HCT116 (cell line): ENCODE measurements around the gene PRDX1. TPM values are rescaled to one million over a fixed set of nuclear protein-coding genes. Genes with fewer than 3 reads are reported as not detected.
"Not testable (repeated sequence)": the region's sequence is repeated elsewhere in the genome, so short reads cannot be mapped to it uniquely, and the experiment has no call there.

Experiments used
- ATAC-seq: fragments of 200-7000 bp; cut with Tn5 transposase; 2 replicates; pipeline ENCODE4 v1.9.1; 2020; ENCODE audit warnings: mild to moderate bottlenecking, moderate library complexity
- BruUV-seq: library from RNA; stranded (reverse); fragments of 400-500 nt; replicated peaks from 2 replicates; lab custom pipeline; 2021; lab: Mats Ljungman, UMichigan
- CTCF ChIA-PET: fragments of 300-600 bp; sonication (Branson Sonifier 250); formaldehyde crosslinking; loops from one replicate; lab custom pipeline; 2021; ENCODE audit warnings: antibody characterized with exemption; lab: Charles Lee
- POLR2A ChIA-PET: fragments of 300-600, 350-600 bp; sonication (Branson Sonifier 250); formaldehyde crosslinking; loops from one replicate; lab custom pipeline; 2021; ENCODE audit warnings: antibody characterized with exemption; lab: Charles Lee
- RAD21 ChIA-PET, 2 experiments: fragments of 300-600 bp; sonication (Branson Sonifier 250); formaldehyde crosslinking; loops; one replicate each; lab custom pipeline; 2023; ENCODE audit warnings: low total read pairs in 2 of 2; ENCODE audit not compliant: uncharacterized antibody in 2 of 2, unreplicated experiment in 2 of 2, low non-redundant PET in 1 of 2; lab: Charles Lee
- DNase-seq: peaks from one replicate; pipeline ENCODE4 v3.0.0-alpha.2; 2010; ENCODE audit warnings: low read depth, low spot score
- H2AFZ ChIP-seq: fragments of 200-600 bp; shearing (Covaris generic), sonication (generic); 2 replicates; pipeline ENCODE4 v1.6.1; 2017; ENCODE audit warnings: low read depth, mixed run types, mixed read lengths, antibody characterized with exemption, low read length; ENCODE audit not compliant: poor library complexity, severe bottlenecking
- H3K27ac ChIP-seq: 2 replicates; pipeline ENCODE4 v1.5.1; 2012; ENCODE audit warnings: low read depth, low read length
- H3K27me3 ChIP-seq: fragments of 200-600 bp; sonication (generic); 2 replicates; pipeline ENCODE4 v1.6.1; 2016; ENCODE audit warnings: mixed run types, low read length, mixed read lengths; ENCODE audit not compliant: insufficient read depth
- H3K36me3 ChIP-seq, 2 experiments: fragments of 200-500 bp in 1 of 2; fragments of 200-600 bp in 1 of 2; sonication (Bioruptor generic) in 1 of 2; sonication (generic) in 1 of 2; 2 replicates each; pipeline versions ENCODE4 v1.5.1 to v1.6.1; 2014 to 2016; ENCODE audit warnings: low read length in 2 of 2, inconsistent platforms in 1 of 2, mixed read lengths in 1 of 2, mixed run types in 1 of 2; ENCODE audit not compliant: insufficient read depth in 2 of 2, control insufficient read depth in 1 of 2
- H3K4me1 ChIP-seq, 2 experiments: fragments of 200-600 bp in 1 of 2; sonication (generic) in 1 of 2; 2 replicates each; pipeline versions ENCODE4 v1.5.1 to v1.6.1; 2012 to 2017; ENCODE audit warnings: low read length in 2 of 2, inconsistent platforms in 1 of 2, mild to moderate bottlenecking in 1 of 2, mixed read lengths in 1 of 2, mixed run types in 1 of 2, moderate library complexity in 1 of 2; ENCODE audit not compliant: insufficient read depth in 2 of 2, control insufficient read depth in 1 of 2
- H3K4me2 ChIP-seq: fragments of 200-600 bp; sonication (generic); 2 replicates; pipeline ENCODE4 v1.6.1; 2017; ENCODE audit warnings: mixed run types, low read length, mixed read lengths
- H3K4me3 ChIP-seq, 2 experiments: fragments of 200-600 bp in 1 of 2; sonication (generic) in 1 of 2; replicated peaks in 1 of 2; 2 replicates each; pipeline ENCODE4 v1.5.1; 2011 to 2016; ENCODE audit warnings: low read length in 2 of 2, control low read depth in 1 of 2, low read depth in 1 of 2, mild to moderate bottlenecking in 1 of 2, mixed read lengths in 1 of 2, mixed run types in 1 of 2
- H3K79me2 ChIP-seq: fragments of 200-600 bp; sonication (generic); 2 replicates; pipeline ENCODE4 v1.6.1; 2017; ENCODE audit warnings: mild to moderate bottlenecking, mixed run types, low read length, moderate library complexity, mixed read lengths; ENCODE audit not compliant: insufficient read depth
- H3K9ac ChIP-seq: fragments of 200-600 bp; sonication (generic); 2 replicates; pipeline ENCODE4 v1.6.1; 2016; ENCODE audit warnings: low read length, mixed read lengths
- H3K9me2 ChIP-seq: fragments of 200-600 bp; sonication (generic), shearing (Covaris generic); 2 replicates; pipeline ENCODE4 v1.6.1; 2017; ENCODE audit warnings: mixed run types, mild to moderate bottlenecking, moderate library complexity; ENCODE audit not compliant: insufficient read depth
- H3K9me3 ChIP-seq, 2 experiments: fragments of 200-500 bp in 1 of 2; fragments of 200-600 bp in 1 of 2; sonication (Bioruptor generic) in 1 of 2; sonication (generic) in 1 of 2; 2 replicates each; pipeline ENCODE4 v1.6.1; 2014 to 2017; ENCODE audit warnings: low read length in 2 of 2, mixed read lengths in 2 of 2, inconsistent platforms in 1 of 2, low read depth in 1 of 2, mild to moderate bottlenecking in 1 of 2, mixed run types in 1 of 2, moderate library complexity in 1 of 2; ENCODE audit not compliant: control insufficient read depth in 1 of 2, insufficient read depth in 1 of 2
- H4K20me1 ChIP-seq: fragments of 200-600 bp; sonication (generic), shearing (Covaris generic); 2 replicates; pipeline ENCODE4 v1.6.1; 2017; ENCODE audit warnings: mixed run types, mild to moderate bottlenecking, moderate library complexity; ENCODE audit not compliant: insufficient read depth
- CBX3 ChIP-seq: IDR thresholded peaks from 2 replicates; pipeline ENCODE4 v1.6.1; 2012; ENCODE audit warnings: low read depth
- CEBPB ChIP-seq: IDR thresholded peaks from 2 replicates; pipeline ENCODE4 v1.6.1; 2012; ENCODE audit warnings: low read depth
- EGR1 ChIP-seq: IDR thresholded peaks from 2 replicates; pipeline ENCODE4 v1.6.1; 2012; ENCODE audit warnings: low read depth
- ELF1 ChIP-seq: IDR thresholded peaks from 2 replicates; pipeline ENCODE4 v1.6.1; 2012; ENCODE audit warnings: low read depth, borderline replicate concordance
- EZH2 ChIP-seq: fragments of 200-600 bp; sonication (generic); IDR thresholded peaks from 2 replicates; pipeline ENCODE4 v1.6.1; 2017; ENCODE audit warnings: antibody characterized with exemption, mixed run types
- EZH2phosphoT487 ChIP-seq: fragments of 200-600 bp; IDR thresholded peaks from 2 replicates; pipeline ENCODE4 v1.6.1; 2018; ENCODE audit warnings: antibody characterized with exemption, borderline replicate concordance
- JUND ChIP-seq: IDR thresholded peaks from 2 replicates; pipeline ENCODE4 v1.6.1; 2012
- MAX ChIP-seq: IDR thresholded peaks from 2 replicates; pipeline ENCODE4 v1.6.1; 2012
- POLR2AphosphoS5 ChIP-seq: IDR thresholded peaks from 2 replicates; pipeline ENCODE4 v1.6.1; 2011; ENCODE audit warnings: mild to moderate bottlenecking, low read depth, low read length, moderate library complexity
- RAD21 ChIP-seq: IDR thresholded peaks from 2 replicates; pipeline ENCODE4 v1.6.1; 2012; ENCODE audit warnings: low read depth, mild to moderate bottlenecking
- REST ChIP-seq: IDR thresholded peaks from 2 replicates; pipeline ENCODE4 v1.6.1; 2012; ENCODE audit warnings: low read depth
- SIN3A ChIP-seq: IDR thresholded peaks from 2 replicates; pipeline ENCODE4 v1.6.1; 2012; ENCODE audit warnings: low read depth
- SRF ChIP-seq: IDR thresholded peaks from 2 replicates; pipeline ENCODE4 v1.6.1; 2012; ENCODE audit warnings: low read depth
- TCF7L2 ChIP-seq: IDR thresholded peaks from 2 replicates; pipeline ENCODE4 v1.7.0; 2011; ENCODE audit warnings: borderline replicate concordance, inconsistent platforms; ENCODE audit not compliant: insufficient read depth, insufficient read length; ENCODE audit errors: extremely low read depth
- YY1 ChIP-seq: IDR thresholded peaks from 2 replicates; pipeline ENCODE4 v1.6.1; 2011; ENCODE audit warnings: low read length, low read depth, moderate library complexity, mild to moderate bottlenecking; ENCODE audit not compliant: insufficient replicate concordance; ENCODE audit errors: extremely low read depth
- ZFX ChIP-seq: fragments of 450-650 bp; IDR thresholded peaks from 2 replicates; pipeline ENCODE4 v1.6.1; 2017
- ZNF274 ChIP-seq: fragments of 200-500 bp; sonication (Bioruptor generic); IDR thresholded peaks from 2 replicates; pipeline ENCODE4 v1.6.1; 2014; ENCODE audit warnings: mild to moderate bottlenecking, low read depth, low read length, inconsistent platforms
- intact Hi-C: fragments of 100-400 bp; cut with micrococcal nuclease; formaldehyde crosslinking; loops from 2 replicates; pipeline ENCODE4 v1.10.0; 2022
- total RNA-seq: library from RNA; stranded (reverse); gene quantifications from one replicate; pipeline ENCODE4 v1.2.1, GENCODE V29; 2021; ENCODE audit not compliant: unreplicated experiment
- TF ChIP-seq, protein P1 (sequence below): IDR thresholded peaks from 2 replicates; pipeline ENCODE4 v1.6.1; 2012

Gene PRDX1
- total RNA-seq, 1 experiment from 2014 or later = 1,171 TPM

DNA sequence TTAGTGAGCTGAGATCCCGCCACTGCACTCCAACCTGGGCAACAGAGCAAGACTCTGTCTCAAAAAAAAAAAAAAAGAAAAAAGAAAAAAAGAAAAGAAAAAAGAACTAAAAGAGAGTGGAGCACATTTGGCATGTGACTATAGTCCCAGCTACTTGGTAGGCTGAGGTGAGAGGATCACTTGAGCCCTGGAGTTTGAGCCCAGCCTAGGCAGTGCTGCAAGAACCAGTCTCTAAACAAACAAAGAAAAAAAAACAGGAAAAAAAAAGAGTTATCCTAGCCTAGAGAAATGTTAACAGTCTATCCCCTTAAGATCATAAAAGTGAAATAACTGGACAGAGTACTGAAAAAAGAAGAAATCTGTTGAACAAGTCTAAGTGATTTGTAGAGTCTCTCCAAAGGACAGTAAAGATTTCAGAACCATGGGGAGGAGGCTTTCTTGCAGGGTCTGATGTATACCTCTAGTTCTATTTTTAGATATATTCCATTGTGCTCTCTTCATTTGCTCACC is 4.5 kb upstream of the PRDX1 start:
- no peak overlapping the region for H3K27ac ChIP-seq
- H3K27me3 ChIP-seq = no peaks in the 10 kb centered on the region
- intact Hi-C loops = loop anchor here (10.0 kb wide), 1 partner anchor 159 kb away; the partner anchor contains the start of genes GPBP1L1 and TMEM69
- no peak overlapping the region for H3K9ac ChIP-seq
- no peak overlapping the region for H3K4me2 ChIP-seq
- H3K9me3 ChIP-seq = no peaks in the 10 kb centered on the region
- H2AFZ ChIP-seq = no peak overlapping the region
- no peaks in the 10 kb centered on the region; the same call in 1 of the 2 replicates for H4K20me1 ChIP-seq
- no TSS peak for BruUV-seq
- H3K4me3 ChIP-seq = no peak overlapping the region
- ChIA-PET POLR2A (interaction anchor here (0.6 to 2.8 kb wide), 2 partner anchors 17 to 25 kb away, joined by 3 to 10 read pairs; partner anchors contain the start of gene AKR1A1), RAD21 (no interaction called here), CTCF (no interaction called here)
- peaks cover 5% of the 10 kb centered on the region for H3K79me2 ChIP-seq
- H3K36me3 ChIP-seq = no peaks in the 10 kb centered on the region
- no peaks in the 10 kb centered on the region for H3K9me2 ChIP-seq
- ATAC-seq = no peak
- H3K4me1 ChIP-seq = peaks cover 7 to 29% of the 10 kb centered on the region in 2 experiments; a peak in 3 of 4 replicates
- TF ChIP-seq, protein P1, sequence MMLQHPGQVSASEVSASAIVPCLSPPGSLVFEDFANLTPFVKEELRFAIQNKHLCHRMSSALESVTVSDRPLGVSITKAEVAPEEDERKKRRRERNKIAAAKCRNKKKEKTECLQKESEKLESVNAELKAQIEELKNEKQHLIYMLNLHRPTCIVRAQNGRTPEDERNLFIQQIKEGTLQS = no peak
- TF ChIP-seq RAD21 (no peak), CEBPB (no peak), SRF (no peak), CBX3 (no peak), EZH2phosphoT487 (no peak), ZNF274 (no peak), MAX (no peak), YY1 (no peak), EZH2 (no peak), EGR1 (no peak), SIN3A (no peak), ELF1 (no peak), REST (no peak), JUND (no peak), TCF7L2 (no peak), ZFX (no peak), POLR2AphosphoS5 (no peak)
- no peak for DNase-seq

DNA sequence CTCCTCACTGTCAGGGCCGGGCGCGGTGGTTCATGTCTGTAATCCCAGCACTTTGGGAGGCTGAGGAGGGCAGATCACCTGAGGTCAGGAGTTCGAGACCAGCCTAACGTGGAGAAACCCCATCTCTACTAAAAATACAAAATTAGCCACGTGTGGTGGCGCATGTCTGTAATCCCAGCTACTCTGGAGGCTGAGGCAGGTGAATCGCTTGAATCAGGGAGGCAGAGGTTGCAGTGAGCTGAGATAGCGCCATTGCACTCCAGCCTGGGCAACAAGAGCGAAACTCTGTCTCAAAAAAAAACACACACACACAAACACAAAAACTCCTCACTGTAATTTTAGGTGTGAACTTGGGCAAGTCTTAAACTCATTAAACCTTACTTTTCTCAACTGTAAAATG is 2.3 kb upstream of the PRDX1 start:
- not testable (repeated sequence) for BruUV-seq, H3K27ac ChIP-seq
- POLR2A ChIA-PET = interaction anchor here (1.1 to 3.7 kb wide), 7 partner anchors 10 to 802 kb away, joined by 3 to 61 read pairs (median 5); partner anchors contain the start of genes AKR1A1, CCDC163 and MMACHC

More for the DNA sequence above, 2.3 kb upstream of the PRDX1 start:
- H3K4me2 ChIP-seq, DNase-seq, H3K36me3 ChIP-seq, H3K9ac ChIP-seq, H3K9me3 ChIP-seq, RAD21 ChIA-PET, H3K4me3 ChIP-seq, H3K9me2 ChIP-seq, H3K27me3 ChIP-seq, ATAC-seq, H2AFZ ChIP-seq: not testable (repeated sequence)
- intact Hi-C loops = loop anchor here (2.0 to 10.0 kb wide), 3 partner anchors 27 to 161 kb away; partner anchors contain the start of genes AKR1A1, GPBP1L1 and TMEM69
- CTCF ChIA-PET = interaction anchor here (1.4 kb wide), 1 partner anchor 13 kb away, joined by 4 read pairs; no protein-coding TSS in a partner anchor
- peaks cover 12% of the 10 kb centered on the region; the same call in 1 of the 2 replicates for H4K20me1 ChIP-seq
- peaks cover 27% of the 10 kb centered on the region for H3K79me2 ChIP-seq
- H3K4me1 ChIP-seq = peaks cover 13 to 40% of the 10 kb centered on the region in 2 experiments; a peak in 3 of 4 replicates
